ENCODE data around the gene LBP.
A peak's percentile ranks its signal among the peaks of the same experiment; 100 is the strongest.

The LBP gene

DNA sequence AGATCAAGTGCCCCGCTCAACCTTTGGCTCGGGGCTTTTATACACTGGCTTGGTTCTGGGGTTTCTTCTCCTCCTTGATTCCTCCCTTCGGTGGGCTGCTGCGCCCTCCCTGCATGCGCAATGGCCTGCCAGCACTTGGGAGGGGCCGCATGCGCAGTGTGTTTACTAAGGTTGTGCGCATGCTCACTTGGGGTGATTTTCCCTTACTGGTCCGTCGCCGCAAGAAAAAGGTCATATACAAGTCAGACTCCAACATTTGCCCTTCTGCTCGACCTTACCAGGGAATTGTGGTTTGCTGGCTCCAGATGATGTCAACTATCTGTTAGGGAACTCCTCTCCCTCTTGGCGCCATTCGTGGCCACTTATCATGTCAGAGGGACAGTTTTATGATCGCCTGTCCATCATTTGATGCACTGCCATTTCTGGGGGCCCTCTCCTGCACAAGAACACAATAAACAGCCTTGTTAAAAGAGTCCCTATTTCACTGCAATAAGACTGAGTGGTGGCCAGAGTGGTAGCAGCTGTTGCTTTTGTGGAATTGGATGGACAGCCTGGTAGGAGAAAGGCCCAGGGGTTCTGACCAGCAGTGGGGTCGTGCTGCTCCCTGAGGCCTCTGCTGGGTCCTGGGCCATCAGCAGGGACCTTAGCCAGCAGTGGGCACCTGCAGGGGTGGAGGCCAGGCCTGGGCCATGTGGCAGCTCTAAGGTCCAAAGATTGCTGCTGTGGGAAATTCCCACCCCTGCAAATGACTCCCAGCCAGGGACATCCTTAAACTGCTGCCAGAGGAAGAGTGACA is 2.8 kb upstream of the LBP start:
- no peak for DNase-seq
- in situ Hi-C loops (cut with HindIII; ENCODE audit: low pct_ligation_motif_present, low pct_unique_long_range_greater_than_20kb, low sequenced_read_pairs): no loop called here

DNA sequence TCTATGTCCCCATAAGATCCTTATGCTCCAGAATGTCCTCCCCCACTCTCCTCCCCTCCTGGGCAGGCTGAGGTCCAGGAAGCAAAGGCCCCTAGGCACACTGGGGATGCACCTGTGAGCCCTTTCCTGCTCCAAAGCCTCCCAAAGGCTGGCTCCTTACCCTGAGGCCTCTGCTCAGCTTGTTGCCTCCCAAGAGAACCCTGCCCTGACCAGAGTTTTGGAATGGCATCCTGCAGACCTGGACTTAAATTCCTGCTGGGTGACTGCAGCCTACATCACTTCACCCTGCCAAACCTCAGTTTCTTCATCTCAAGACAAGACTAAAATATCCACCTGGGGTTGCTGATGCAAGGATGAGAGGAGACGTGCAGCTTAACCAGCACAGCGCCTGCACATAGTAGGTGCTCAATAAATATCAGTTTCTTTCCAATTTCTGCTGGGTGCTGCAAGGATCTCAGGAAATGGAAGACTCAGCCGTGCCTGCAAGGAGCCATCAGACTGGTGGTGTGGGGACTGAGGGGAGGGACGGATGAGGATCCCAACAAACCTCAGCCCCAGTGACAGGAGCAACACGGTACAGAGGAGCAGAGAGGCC is 2.1 kb upstream of the LBP start:
- no peak for DNase-seq
- in situ Hi-C loops (cut with HindIII; ENCODE audit: low pct_ligation_motif_present, low pct_unique_long_range_greater_than_20kb, low sequenced_read_pairs): no loop called here

DNA sequence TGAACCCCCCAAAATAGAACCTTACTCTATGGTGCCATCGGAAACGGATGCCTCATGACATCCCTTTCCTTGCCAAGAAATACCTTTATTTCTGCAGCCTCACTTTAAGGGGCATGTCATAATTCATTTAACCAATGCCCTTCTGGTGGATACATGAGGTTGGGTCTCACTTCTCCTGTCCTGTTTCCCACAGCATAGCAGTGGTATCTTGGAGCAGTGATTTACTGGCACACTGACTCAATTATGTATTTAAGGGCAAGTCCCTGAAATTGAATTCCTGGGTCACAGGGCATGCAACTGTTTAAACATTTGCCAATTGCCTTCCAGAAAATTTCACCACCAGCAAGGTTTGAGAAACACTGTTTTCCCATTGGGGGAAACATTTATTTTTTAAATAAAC is 639 bp upstream of the LBP start:
- DNase-seq: no peak
- in situ Hi-C loops (cut with HindIII; ENCODE audit: low pct_ligation_motif_present, low pct_unique_long_range_greater_than_20kb, low sequenced_read_pairs): no loop called here

DNA sequence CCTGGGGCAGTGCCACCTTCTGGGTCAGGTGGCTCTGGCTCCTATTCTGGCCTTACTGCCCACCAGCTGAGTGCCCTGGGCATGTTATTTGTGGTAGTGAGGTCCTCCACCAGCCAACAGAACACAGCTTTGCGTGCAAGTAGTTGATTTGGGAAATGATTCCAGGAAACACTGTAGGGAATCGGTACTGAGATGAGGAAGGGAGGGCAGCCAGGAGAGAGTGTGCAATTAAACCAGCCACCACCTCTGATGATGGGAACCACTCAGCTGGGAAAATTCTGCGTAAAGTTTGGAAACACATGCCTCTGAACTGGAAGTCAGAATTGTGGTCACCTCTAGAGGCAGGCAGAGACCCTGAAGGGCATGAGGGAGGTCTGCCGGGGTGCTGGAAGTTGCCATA is 459 bp downstream of the LBP start:
- DNase-seq: no peak
- in situ Hi-C loops (cut with HindIII; ENCODE audit: low pct_ligation_motif_present, low pct_unique_long_range_greater_than_20kb, low sequenced_read_pairs): no loop called here

DNA sequence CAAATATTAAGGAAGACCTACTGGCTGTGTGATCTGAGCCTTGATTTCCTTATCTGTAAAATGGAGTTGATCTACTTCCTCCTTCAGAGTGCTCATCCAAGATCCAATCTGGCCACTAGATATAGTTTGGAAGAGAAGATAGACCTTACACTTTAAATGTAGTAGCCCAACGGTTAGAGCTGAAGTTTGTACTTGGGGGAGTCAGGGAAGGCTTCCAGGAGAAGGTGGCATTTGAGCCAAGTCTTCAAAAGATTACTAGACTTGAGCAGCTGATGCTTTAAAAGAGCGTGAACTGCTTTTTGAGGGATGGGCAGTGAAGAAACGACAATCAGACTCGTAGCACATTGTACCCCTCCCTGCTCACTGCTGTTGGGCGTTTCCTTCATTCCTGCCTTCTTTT is 3.6 kb downstream of the LBP start:
- in situ Hi-C loops (cut with HindIII; ENCODE audit: low pct_ligation_motif_present, low pct_unique_long_range_greater_than_20kb, low sequenced_read_pairs): no loop called here
- DNase-seq: no peak

DNA sequence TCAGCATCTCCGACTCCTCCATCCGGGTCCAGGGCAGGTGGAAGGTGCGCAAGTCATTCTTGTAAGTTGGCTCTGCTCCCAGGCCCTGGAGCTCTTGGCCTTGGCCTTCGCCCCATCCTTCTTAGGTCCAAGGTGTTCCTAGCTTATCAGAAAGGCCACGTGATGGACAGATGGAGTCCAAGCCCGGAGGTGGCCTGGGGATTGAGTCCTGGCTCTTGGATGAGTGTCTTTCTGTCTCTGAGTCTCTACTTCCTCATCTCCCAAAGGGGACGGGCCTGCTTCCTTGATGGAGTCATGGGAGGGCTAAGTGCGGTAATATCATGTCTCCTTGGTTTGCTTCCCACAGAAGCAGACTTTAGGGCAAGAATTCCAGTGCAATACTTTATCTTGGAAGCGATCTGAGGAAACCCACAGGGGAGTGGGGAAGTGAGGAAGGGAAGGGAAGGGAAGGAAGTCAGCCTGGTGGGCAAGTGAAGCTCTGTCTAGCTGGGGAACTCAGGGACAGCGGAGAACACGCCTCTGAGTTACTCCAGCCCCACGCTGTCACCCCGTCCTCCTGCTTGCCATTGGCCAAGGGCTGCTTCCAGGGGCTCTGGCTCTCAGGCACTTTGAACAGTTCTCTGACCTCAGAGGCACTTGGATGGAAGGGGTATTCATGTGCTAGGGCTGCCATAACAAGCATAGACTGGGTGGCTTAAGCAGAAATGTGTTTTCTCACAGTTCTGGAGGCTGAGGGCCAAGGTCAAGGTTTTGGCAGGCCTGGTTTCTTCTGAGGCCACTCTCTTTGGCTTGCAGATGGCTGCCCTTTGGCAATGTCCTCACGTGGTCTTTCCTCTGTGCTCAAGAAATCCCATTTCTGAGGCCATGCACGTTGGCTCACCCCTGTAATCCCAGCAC is 4.8 kb downstream of the LBP start:
- in situ Hi-C loops (cut with HindIII; ENCODE audit: low pct_ligation_motif_present, low pct_unique_long_range_greater_than_20kb, low sequenced_read_pairs): no loop called here
- DNase-seq: no peak

DNA sequence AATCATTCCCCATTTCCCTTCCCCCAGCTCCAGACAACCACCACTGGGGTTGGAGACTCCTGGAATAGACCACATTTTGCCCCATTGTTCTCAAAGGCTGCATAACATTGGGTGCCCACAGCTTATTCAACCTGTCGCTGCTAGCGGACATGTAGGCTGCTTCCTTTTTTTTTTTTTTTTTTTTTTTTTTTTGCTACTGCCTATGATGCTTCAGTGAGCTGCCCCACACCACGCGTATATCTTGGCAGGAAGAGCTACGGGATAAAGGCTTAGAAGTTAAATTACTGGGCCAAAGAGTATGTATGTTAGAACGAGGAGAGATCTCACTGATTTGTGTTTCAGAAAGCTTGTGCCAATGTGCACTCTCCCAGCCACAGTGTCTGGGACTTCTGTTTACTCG is 7.0 kb downstream of the LBP start:
- no peak for DNase-seq
- in situ Hi-C loops (cut with HindIII; ENCODE audit: low pct_ligation_motif_present, low pct_unique_long_range_greater_than_20kb, low sequenced_read_pairs): no loop called here

DNA sequence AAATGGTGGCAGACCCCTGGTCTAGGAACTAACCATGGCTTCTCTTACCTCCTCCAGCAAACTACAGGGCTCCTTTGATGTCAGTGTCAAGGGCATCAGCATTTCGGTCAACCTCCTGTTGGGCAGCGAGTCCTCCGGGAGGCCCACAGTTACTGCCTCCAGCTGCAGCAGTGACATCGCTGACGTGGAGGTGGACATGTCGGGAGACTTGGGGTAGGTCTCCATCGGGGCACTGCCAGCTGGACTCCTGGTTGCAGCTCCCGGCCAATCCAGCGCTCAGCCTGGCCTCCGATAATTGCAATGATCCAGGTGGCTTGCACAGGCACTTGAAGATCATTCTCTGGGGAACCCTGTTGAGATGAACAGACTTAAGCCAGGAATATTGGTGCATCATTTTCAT is 7.9 kb downstream of the LBP start:
- in situ Hi-C loops (cut with HindIII; ENCODE audit: low pct_ligation_motif_present, low pct_unique_long_range_greater_than_20kb, low sequenced_read_pairs): no loop called here
- DNase-seq: no peak

DNA sequence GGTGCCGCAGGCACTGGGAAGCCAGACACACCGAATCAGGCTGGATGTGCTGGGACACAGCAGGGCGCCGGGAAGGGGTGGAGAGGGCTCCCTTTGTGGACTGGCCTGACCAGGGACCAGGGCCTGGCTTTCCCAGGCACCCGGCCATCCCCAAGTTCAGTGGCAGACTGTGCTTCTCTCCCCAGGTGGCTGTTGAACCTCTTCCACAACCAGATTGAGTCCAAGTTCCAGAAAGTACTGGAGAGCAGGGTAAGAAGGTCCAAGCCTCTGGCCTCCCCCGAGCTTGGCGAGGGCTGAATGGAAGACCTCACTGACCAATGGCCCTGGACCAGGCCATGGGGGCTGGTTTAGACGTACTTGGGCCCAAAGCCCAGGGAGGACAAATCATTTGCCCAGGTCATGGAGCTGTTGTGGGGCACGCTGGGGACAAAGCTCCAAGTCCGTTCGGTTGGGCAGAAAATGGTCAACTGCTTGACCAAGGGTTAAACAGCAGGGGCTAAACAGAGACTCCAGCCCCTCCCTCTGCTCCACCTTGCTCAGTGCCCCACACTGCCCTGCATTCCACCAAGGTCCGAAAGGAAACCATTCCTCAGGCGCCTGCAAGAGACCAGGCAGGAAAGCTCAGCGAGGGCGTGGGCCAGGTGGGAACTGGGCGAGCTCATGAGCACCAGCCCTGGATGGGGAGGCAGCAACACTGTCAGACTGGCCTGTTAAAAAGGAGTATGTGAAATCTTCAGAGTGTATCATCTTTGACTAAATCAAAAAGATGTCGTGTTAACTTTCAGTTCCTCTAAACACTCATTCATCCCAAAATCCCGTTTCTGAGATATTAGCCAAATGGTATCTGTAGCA is 9.1 kb downstream of the LBP start:
- in situ Hi-C loops (cut with HindIII; ENCODE audit: low pct_ligation_motif_present, low pct_unique_long_range_greater_than_20kb, low sequenced_read_pairs): no loop called here
- no peak for DNase-seq

DNA sequence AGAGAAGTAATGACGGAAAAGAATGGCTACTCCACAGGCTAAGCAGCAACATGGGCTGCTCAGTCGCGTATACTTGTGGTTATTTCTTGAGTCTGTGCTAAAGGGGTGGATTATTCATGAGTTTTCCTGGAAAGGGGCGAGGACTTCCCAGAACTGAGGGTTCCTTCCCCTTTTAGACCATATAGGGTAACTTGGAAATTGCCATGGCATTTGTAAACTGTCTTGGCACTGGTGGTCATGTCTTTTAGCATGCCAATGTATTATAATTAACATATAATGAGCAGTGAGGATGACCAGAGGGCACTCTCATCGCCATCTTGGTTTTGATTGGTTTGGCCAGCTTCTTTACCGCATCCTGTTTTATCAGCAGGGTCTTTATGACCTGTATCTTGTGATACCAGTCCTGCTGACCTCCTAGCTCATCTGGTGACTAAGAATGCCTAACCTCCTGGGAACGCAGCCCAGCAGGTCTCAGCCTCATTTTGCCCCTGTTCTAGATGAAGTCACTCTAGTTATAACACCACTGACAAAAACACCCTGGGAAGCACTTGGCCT is 11.4 kb downstream of the LBP start:
- in situ Hi-C loops (cut with HindIII; ENCODE audit: low pct_ligation_motif_present, low pct_unique_long_range_greater_than_20kb, low sequenced_read_pairs): no loop called here
- peak; percentile 2 for DNase-seq

DNA sequence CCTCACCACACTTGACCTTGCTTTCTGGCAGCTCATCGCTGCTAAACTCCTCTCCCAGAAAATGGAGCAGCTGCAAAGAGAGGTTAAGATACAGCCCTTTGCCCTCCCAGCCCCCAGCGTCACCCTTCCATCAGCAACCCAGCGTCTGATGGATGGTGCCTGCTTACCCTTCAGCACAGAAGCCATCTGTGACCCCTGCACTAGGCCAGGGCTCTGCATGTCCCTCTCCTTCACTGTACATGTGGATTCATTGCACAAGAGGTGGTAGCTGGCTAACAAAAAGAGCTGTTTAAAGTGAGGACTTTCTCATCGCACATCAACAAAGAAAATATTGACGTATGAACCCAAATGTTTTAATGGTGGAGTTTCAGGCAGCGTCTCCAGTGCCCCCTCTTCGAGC is 12.3 kb downstream of the LBP start:
- in situ Hi-C loops (cut with HindIII; ENCODE audit: low pct_ligation_motif_present, low pct_unique_long_range_greater_than_20kb, low sequenced_read_pairs): no loop called here
- DNase-seq: no peak

DNA sequence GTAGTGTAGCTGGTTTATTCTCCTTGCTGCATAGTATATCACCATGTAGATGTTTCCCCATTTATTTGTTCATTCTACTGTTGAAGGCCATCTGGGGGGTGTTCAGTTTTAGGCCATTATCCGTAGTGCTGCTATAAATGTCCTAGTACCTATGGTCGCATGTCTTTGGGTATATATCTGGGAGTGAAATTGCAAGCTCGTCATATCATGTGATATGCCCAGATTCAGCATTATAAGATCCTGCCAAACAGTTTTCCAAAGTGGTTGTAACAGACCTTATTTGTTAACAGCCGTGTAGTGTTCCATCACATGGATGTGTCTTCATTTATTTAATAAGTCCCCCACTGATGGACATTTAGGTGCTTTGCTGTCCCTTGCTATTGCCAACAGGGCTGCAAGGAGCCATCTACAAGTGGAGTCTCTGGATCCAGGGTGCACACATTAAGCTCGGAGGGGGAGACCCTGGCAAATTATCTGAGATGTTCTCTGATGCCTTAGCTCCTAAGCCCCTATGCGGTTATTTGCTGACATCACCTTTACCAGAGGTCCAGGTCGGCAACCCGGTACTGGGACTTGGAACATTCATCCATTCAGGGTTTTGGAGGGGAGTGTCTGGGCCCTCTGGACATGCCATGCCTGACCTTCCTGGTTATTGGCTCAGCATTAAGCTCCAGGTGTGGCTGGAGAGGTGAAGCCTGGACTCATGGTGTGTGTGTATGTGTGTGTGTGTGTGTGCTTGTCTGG is 16.9 kb downstream of the LBP start:
- DNase-seq: no peak
- in situ Hi-C loops (cut with HindIII; ENCODE audit: low pct_ligation_motif_present, low pct_unique_long_range_greater_than_20kb, low sequenced_read_pairs): no loop called here

DNA sequence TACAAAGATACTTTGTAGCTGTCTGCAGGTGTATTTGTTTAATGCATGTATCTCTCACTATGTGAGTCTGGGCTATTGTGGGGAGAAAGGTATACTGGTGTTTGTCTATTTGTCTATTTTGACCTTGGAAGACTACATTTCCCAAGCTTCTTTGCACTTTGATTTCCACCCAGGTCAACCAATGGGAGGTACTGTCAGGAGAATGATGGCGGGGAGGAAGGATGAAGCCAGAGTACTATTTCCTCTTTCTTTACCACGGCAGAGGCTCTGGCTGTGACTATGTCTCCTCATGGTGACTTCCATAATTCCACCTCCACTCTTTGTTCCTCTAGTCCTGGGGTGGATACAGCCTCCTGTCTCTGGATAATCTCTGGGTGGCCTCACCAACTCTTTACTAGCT is 23.1 kb downstream of the LBP start:
- in situ Hi-C loops (cut with HindIII; ENCODE audit: low pct_ligation_motif_present, low pct_unique_long_range_greater_than_20kb, low sequenced_read_pairs): no loop called here
- DNase-seq: no peak

DNA sequence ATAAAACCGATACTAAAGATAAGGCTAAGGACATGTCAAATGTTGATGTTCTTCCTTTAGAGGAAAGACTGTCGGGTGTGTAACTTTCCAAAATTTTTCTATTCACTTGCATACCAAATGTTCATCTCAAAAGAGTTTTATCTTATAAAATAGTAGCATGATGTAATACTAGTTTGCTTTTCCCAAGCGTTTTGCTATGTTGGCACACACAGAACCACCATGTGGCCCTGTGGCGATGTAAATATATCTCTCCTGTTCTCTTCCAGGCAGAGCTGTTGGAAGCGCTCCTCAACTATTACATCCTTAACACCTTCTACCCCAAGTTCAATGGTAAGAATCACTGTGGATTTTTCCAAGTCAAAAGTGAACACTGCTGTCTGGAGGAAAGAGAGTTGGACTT is 26.5 kb downstream of the LBP start:
- no peak for DNase-seq
- in situ Hi-C loops (cut with HindIII; ENCODE audit: low pct_ligation_motif_present, low pct_unique_long_range_greater_than_20kb, low sequenced_read_pairs): no loop called here

DNA sequence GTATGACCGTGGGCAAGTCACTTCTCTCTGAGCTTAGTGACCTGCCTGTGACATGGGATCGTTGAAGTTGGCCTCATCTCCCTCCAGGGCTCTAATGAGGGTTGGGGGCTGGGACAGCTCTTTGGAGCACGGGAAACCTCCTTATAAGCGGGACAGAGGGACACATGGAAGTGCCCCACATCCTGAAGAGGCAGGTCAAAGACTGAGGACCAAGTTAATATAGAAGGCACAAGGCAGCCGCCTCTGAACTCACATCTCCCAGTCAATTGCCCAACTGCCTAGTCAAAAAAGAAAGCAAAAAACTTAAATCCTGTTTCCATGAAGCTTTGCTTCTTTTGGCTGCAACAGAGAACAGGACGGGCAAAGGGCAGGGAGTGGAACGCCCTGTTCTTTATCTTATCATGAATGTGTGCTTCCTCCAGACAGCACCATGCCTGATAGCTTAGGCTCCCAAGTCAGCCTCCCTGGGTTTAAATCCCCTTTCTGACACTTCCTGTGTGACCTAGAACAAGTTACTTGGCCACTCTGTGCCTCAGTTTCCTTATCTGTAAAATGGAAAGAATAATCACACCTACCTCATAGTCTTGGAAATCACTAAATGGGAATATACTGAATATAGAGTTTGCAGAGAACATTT is 27.1 kb downstream of the LBP start:
- DNase-seq: no peak
- in situ Hi-C loops (cut with HindIII; ENCODE audit: low pct_ligation_motif_present, low pct_unique_long_range_greater_than_20kb, low sequenced_read_pairs): no loop called here

DNA sequence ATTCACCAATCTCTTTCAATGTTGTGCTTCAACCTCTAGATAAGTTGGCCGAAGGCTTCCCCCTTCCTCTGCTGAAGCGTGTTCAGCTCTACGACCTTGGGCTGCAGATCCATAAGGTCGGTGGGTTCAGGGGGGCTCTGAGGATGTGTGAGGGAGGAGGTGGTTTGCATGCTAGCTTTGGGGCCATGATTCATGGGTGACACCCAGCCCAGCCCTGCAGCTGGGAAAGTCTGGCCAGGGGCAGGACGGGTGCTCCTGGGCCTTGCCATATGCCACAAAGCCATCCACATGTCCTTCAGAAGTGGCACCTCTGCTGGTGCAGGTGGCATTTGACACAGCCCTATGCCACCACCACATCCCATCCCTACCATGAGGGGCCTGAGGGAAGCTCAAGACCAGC is 27.6 kb downstream of the LBP start:
- DNase-seq: no peak
- in situ Hi-C loops (cut with HindIII; ENCODE audit: low pct_ligation_motif_present, low pct_unique_long_range_greater_than_20kb, low sequenced_read_pairs): no loop called here

DNA sequence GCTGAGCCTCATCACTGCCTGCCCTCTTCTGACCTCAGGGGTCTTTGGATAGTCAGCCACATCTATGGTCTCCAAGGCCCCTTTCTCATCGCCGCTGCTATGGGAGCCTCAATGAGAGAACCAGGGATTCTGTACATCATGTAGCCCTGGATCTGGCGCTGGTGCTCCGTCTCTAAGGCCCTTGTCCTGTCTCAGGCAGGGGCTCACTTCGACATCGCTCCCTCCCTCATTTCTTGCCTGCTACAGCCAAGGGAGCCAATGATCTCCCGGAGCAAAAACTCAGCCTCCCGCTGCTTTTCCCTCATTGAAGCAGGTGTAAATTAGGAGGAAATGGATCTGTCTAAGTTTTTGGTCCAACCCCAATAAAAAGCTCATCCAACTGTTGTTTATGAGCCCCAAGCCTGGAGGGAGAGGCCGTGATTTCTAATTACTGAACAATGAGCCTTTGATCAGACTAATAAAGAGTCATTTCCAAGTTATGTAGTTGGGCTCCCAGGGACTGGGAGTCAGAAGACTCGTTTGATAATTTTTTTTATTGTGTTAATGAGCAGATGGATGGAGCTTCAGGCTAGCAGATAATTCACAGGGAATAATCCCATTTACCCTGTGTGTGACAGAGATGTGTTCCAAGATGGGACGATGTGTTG is 30.9 kb downstream of the LBP start:
- DNase-seq: no peak
- in situ Hi-C loops (cut with HindIII; ENCODE audit: low pct_ligation_motif_present, low pct_unique_long_range_greater_than_20kb, low sequenced_read_pairs): no loop called here

Data from ACHN (cell line).